Spleen (tissue), 11 donors: ENCODE results near the gene FABP7. TPM values are rescaled to one million over a fixed set of nuclear protein-coding genes. Genes with fewer than 3 reads are reported as not detected.
A peak's percentile ranks its signal among the peaks of the same experiment; 100 is the strongest.
"Not testable (repeated sequence)": the region's sequence is repeated elsewhere in the genome, so short reads cannot be mapped to it uniquely, and the experiment has no call there.

Source experiments
- DNase-seq: peaks from one replicate; pipeline ENCODE4 v3.0.0-alpha.2; 2020
- H3K27ac ChIP-seq, 8 donors: fragments of 200-600 bp; sonication (generic) in 7 of 8; 1 replicate in 4 of 8; 2 replicates in 4 of 8; pipeline versions ENCODE4 v1.5.0 to v1.8.0; 2016 to 2021; ENCODE audit warnings: inconsistent platforms in 4 of 8, mild to moderate bottlenecking in 4 of 8, moderate library complexity in 1 of 8
- H3K27me3 ChIP-seq, 7 donors: fragments of 200-600 bp; sonication (generic) in 6 of 7; replicated peaks in 1 of 7; 1 replicate in 4 of 7; 2 replicates in 3 of 7; pipeline versions ENCODE4 v1.5.0 to v1.8.0; 2016 to 2021; ENCODE audit warnings: inconsistent platforms in 3 of 7, mild to moderate bottlenecking in 1 of 7
- H3K36me3 ChIP-seq, 6 donors: fragments of 200-600 bp; sonication (generic) in 5 of 6; 1 replicate in 4 of 6; 2 replicates in 2 of 6; pipeline versions ENCODE4 v1.5.0 to v1.8.0; 2016 to 2021; ENCODE audit warnings: inconsistent platforms in 2 of 6
- H3K4me1 ChIP-seq, 6 donors: fragments of 200-600 bp; sonication (generic) in 5 of 6; 1 replicate in 3 of 6; 2 replicates in 3 of 6; pipeline versions ENCODE4 v1.5.0 to v1.8.0; 2016 to 2021; ENCODE audit warnings: inconsistent platforms in 3 of 6
- H3K4me3 ChIP-seq, 8 donors: fragments of 200-600 bp; sonication (generic) in 7 of 8; 1 replicate in 4 of 8; 2 replicates in 4 of 8; pipeline versions ENCODE4 v1.5.0 to v1.8.0; 2016 to 2021; ENCODE audit warnings: inconsistent platforms in 4 of 8, mild to moderate bottlenecking in 4 of 8, moderate library complexity in 2 of 8
- H3K9me3 ChIP-seq, 8 donors: fragments of 200-600 bp; sonication (generic) in 7 of 8; 1 replicate in 4 of 8; 2 replicates in 4 of 8; pipeline versions ENCODE4 v1.5.0 to v1.8.0; 2016 to 2021; ENCODE audit warnings: inconsistent platforms in 4 of 8
- CTCF ChIP-seq, 11 experiments: fragments of 200-600 bp in 7 of 11; fragments of 450-650 bp in 4 of 11; sonication (generic) in 4 of 11; IDR thresholded peaks in 8 of 11; conservative IDR thresholded peaks in 3 of 11; 1 replicate in 7 of 11; 2 replicates in 4 of 11; pipeline versions ENCODE4 v1.4.0 to v1.8.0; 2016 to 2021; ENCODE audit warnings: antibody characterized with exemption in 11 of 11, inconsistent platforms in 4 of 11, mild to moderate bottlenecking in 1 of 11
- POLR2A ChIP-seq, 3 donors: fragments of 450-650 bp; IDR thresholded peaks; one replicate each; pipeline ENCODE4 v1.5.1; 2017; ENCODE audit warnings: antibody characterized with exemption in 3 of 3, mild to moderate bottlenecking in 1 of 3
- POLR2AphosphoS5 ChIP-seq, 3 donors: sonication (generic); formaldehyde crosslinking; IDR thresholded peaks; one replicate each; pipeline ENCODE4 v1.5.1; 2017; ENCODE audit warnings: antibody characterized with exemption in 3 of 3
- WGBS, 5 donors: extraction: QIAGEN DNeasy Blood & Tissue Kit in 3 of 5; methylation state at CpG; one replicate each; pipeline versions ENCODE4 v1.1.5 to v1.1.7; 2013 to 2018; 5-methylcytosine and 5-hydroxymethylcytosine counted together
- intact Hi-C: fragments of 100-400 bp; cut with DNase I; formaldehyde crosslinking; loops from one replicate; pipeline ENCODE4 v1.15.0; 2023; ENCODE audit warnings: low total_unique reads
- polyA plus RNA-seq, 3 donors: library from polyadenylated mRNA; stranded (reverse); fragments of 200-250 nt; gene quantifications; one replicate each; pipeline ENCODE4 v1.2.1, GENCODE V29; 2013
- total RNA-seq, 7 donors: library from RNA; depleted of rRNA in 3 of 7; stranded (reverse); fragments of >200 nt in 3 of 7; fragmentation: NEBNext Ultra II Directional in 4 of 7; extraction: Animal tissue kit (Norgen Biotek cat#: 25700) in 4 of 7; gene quantifications; one replicate each; pipeline versions ENCODE4 v1.1.0 to v1.2.1, GENCODE V29; 2016 to 2021
- donor health status: healthy with polysubstance abuse.
- donor health status: DM: no; HTN: no; CAD: no; lungs with moderate emphysema.
- donor health status: DM: no; HTN: no; CAD: no.
- donor health status: Bipolar disorder and iron deficiency.
- donor health status: healthy.
- donor health status: DM: no; HTN: no; CAD: no.
- donor health status: DM: yes; HTN: yes; CAD: no.

Gene FABP7
- total and polyA plus RNA-seq, 10 donors, result 0.08 TPM; not detected in 9

DNA sequence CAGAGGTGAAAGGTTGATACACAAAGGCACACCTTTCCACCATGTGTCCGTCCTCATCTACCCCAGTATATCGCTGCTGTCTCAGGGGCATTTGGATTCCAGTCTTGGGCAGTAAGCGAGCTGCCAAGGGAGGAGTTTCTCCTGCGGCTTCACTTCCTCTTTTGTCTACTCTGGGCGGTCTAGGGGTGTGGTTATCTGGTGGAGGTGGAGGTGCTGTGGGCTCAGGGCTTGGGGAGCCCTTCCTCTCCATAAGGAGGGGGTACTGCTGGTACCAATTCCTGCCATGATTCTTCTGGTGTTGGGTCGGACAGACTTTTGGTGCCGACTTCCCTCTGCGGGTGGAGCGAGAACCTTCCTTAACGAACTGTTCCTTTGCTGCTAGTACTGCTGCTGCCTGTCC lies 31.9 kb upstream of the FABP7 start:
- intact Hi-C loops, result no loop called here

GRCh38 chr6:122748945-122749344 lies 30.6 kb upstream of the FABP7 start:
- DNase-seq, H3K27me3 ChIP-seq, H3K27ac ChIP-seq, H3K4me3 ChIP-seq, H3K9me3 ChIP-seq, intact Hi-C loops, H3K36me3 ChIP-seq: not testable (repeated sequence)
- H3K4me1 ChIP-seq, result peaks cover 0 to 37% (median 15%) of the 10 kb centered on the region in 6 donors
- 30 to 95% (median 63%) methylated on average over 5 of the region's 5 CpGs for WGBS, 5 donors

More for the DNA sequence above, 31.9 kb upstream of the FABP7 start:
- TF ChIP-seq CTCF (IDR thresholded peaks at IDR 0.05 in 8 of 11, conservative IDR thresholded peaks at IDR 0.05 in 3 of 11) (no peak), POLR2A (IDR thresholded peaks at IDR 0.05) (no peak), POLR2AphosphoS5 (IDR thresholded peaks at IDR 0.05) (no peak)
- 44 to 81% (median 72%) methylated on average over 6 to 10 of the region's 10 CpGs for WGBS, 5 donors
- no peaks in the 10 kb centered on the region for H3K36me3 ChIP-seq
- DNase-seq, result no peak
- peaks cover 0 to 23% (median 10%) of the 10 kb centered on the region in 6 donors for H3K4me1 ChIP-seq
- no peaks in the 10 kb centered on the region for H3K27me3 ChIP-seq
- no peaks in the 10 kb centered on the region for H3K9me3 ChIP-seq
- H3K4me3 ChIP-seq, result no peak overlapping the region
- no peak overlapping the region for H3K27ac ChIP-seq

DNA sequence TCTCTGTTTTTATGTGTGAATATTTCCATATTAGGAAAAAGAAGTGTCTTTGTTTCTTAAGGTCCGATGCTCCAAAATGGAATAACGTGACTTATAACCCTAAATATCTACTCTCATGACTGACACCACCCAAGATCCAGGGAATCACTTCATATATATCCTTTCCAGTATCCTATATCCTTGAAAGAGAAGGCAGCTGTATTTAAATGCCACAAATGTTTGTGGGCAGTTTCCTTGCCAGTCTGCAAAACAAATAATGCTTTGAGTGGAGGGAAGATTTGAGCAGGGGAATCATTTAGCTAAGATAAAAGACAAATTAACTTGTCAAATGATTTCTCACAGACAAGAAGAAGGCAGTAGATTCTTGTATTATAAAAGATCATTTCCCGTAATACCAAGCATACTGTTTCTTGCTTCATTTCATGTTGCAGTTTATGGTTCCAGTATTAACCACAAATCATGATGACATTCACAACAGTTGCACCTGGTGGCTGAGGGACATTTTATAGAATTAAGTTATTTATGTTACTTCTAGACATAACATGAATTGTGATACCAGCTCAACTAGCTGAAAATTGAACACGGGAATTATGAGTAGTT lies 30.0 kb upstream of the FABP7 start:
- Histone ChIP-seq H3K4me3 (no peak overlapping the region), H3K36me3 (no peaks in the 10 kb centered on the region), H3K27me3 (no peaks in the 10 kb centered on the region), H3K9me3 (no peaks in the 10 kb centered on the region), H3K4me1 (peaks cover 0 to 42% (median 17%) of the 10 kb centered on the region in 6 donors), H3K27ac (no peak overlapping the region)
- WGBS, 5 donors, result 76 to 83% (median 77%) methylated on average over 4 of the region's 4 CpGs
- TF ChIP-seq CTCF (IDR thresholded peaks at IDR 0.05 in 8 of 11, conservative IDR thresholded peaks at IDR 0.05 in 3 of 11) (no peak), POLR2AphosphoS5 (IDR thresholded peaks at IDR 0.05) (no peak), POLR2A (IDR thresholded peaks at IDR 0.05) (no peak)
- no peak for DNase-seq
- intact Hi-C loops, result no loop called here

DNA sequence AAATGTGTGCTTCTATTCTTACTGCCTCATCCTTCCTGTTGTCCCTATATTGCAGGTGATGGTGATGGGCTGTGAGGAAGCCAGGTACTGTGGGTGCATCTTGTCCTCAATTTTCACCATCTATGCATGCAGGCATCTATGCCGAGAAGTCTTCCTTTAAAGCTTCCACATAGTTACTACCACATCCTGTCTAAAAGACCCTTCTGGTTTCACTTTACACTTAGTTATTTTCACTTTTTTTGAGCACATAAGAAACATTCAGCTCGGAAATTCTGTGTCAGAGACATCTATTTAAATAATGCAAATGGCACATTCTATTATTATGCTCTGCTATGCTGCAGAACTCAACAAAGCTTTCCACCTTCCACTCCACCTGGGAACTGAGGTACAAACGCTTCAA lies 28.2 kb upstream of the FABP7 start:
- no peaks in the 10 kb centered on the region for H3K9me3 ChIP-seq
- intact Hi-C loops, result no loop called here
- H3K36me3 ChIP-seq, result no peaks in the 10 kb centered on the region
- 21 to 36% (median 27%) methylated on average over 3 of the region's 3 CpGs for WGBS, 5 donors
- peaks cover 0 to 42% (median 17%) of the 10 kb centered on the region in 6 donors for H3K4me1 ChIP-seq
- H3K4me3 ChIP-seq, result peak overlapping the region in 1 of 8 donors; percentile 15
- H3K27ac ChIP-seq, result peak overlapping the region in 5 of 8 donors; percentile 4 to 62 (median 46)
- H3K27me3 ChIP-seq, result no peaks in the 10 kb centered on the region
- TF ChIP-seq POLR2A (IDR thresholded peaks at IDR 0.05) (no peak), POLR2AphosphoS5 (IDR thresholded peaks at IDR 0.05) (no peak), CTCF (IDR thresholded peaks at IDR 0.05 in 8 of 11, conservative IDR thresholded peaks at IDR 0.05 in 3 of 11) (no peak)
- no peak for DNase-seq
